ENCODE data around the gene VOPP1.

Gene VOPP1

DNA sequence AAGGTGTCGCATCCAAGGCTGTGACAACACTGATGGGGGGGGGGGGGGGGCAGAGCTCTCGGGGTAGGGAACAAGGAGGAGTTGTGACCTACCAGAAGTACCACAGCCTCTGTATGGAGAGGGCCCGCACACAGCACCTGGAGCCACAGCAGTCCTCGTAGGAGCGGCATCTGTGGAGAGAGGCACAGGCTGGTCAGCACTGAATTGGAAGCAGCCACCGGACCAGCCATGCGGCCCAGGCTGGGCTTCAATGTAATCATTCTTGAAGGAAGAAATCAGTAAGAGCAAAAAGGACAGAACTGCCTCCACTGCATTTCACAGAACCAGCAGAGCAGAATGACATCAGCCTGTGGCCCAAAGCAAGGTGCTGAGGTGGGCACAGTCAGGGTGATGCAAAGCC lies 74.8 kb downstream of the VOPP1 start:
- no peak for DNase-seq (ENCODE audit: low read depth, low spot score)
- TF ChIP-seq, protein P1, sequence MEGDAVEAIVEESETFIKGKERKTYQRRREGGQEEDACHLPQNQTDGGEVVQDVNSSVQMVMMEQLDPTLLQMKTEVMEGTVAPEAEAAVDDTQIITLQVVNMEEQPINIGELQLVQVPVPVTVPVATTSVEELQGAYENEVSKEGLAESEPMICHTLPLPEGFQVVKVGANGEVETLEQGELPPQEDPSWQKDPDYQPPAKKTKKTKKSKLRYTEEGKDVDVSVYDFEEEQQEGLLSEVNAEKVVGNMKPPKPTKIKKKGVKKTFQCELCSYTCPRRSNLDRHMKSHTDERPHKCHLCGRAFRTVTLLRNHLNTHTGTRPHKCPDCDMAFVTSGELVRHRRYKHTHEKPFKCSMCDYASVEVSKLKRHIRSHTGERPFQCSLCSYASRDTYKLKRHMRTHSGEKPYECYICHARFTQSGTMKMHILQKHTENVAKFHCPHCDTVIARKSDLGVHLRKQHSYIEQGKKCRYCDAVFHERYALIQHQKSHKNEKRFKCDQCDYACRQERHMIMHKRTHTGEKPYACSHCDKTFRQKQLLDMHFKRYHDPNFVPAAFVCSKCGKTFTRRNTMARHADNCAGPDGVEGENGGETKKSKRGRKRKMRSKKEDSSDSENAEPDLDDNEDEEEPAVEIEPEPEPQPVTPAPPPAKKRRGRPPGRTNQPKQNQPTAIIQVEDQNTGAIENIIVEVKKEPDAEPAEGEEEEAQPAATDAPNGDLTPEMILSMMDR (IDR thresholded peaks at IDR 0.05; ENCODE audit: insufficient read depth, low read length, missing control alignments), result no peak
- POLR2A ChIA-PET, result no interaction called here
- CTCF ChIA-PET, result no interaction called here
- H3K4me3 ChIP-seq (ENCODE audit: low read depth, low read length), result no peak overlapping the region

DNA sequence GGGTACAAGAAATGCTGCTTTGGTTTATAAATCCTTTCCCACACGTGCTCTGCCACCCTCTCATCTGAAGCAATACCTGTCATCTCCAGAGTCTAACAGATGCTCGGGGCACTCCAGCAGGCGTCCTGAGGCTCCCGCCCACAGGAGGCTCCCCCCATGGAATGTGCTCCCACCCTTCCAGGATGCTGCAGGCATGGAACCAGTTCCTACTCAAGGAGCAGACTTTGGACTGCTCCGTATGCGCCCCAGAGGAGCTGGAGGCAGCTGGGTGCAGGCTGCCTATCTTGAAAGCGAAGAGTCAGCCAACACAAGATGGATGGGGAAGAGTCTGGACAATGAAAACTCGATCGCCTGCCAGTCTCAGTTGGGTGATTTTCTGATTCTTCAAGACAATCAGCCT lies 75.4 kb downstream of the VOPP1 start:
- ChIA-PET POLR2A (no interaction called here), CTCF (no interaction called here)
- DNase-seq (ENCODE audit: low read depth, low spot score), result no peak
- no peak overlapping the region for H3K4me3 ChIP-seq (ENCODE audit: low read depth, low read length)
- TF ChIP-seq, protein P1 (IDR thresholded peaks at IDR 0.05; ENCODE audit: insufficient read depth, low read length, missing control alignments), result no peak

DNA sequence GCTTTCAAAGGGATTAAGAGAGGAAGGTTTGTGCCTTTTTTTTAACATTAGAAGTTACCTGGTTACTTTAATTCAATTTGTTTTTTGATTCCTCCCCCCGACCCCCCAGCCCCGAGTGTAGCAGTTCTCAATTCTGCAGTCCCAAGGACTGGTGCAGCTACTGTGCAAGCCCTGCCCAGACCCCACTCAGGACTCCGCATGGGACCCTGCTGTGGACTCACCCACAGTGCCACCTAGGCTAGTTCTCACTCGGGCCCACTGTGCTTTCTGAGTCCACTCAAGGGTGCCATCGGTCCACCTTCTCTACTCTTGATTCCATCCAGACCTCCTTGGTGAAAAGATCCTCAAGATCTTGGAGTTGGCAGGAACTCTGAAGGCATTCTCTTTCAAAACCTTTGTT lies 77.4 kb downstream of the VOPP1 start:
- CTCF ChIA-PET, result interaction anchor here (1.2 kb wide), 1 partner anchor 70 kb away, joined by 3 read pairs; no protein-coding TSS in a partner anchor
- TF ChIP-seq, protein P1 (IDR thresholded peaks at IDR 0.05; ENCODE audit: insufficient read depth, low read length, missing control alignments), result no peak
- no peak for DNase-seq (ENCODE audit: low read depth, low spot score)
- H3K4me3 ChIP-seq (ENCODE audit: low read depth, low read length), result no peak overlapping the region
- POLR2A ChIA-PET, result no interaction called here

DNA sequence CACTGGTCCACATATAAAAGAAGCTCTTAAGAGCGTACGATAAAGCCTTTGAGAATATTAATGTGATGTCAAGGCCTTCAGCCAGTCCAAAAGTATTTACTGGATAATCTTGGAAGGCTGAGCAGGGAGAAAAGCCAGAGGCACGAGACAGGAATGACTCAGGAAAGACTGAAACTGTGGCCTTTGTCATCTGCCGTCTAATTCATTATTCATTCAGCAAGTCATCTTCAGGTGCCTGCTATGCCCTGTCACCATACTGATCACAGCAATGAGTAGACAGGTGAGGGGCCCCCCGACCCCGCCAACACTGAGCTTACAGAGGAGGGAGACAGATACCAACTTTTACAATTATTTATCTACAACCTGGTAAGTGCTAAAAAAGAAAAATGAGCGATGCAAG lies 78.9 kb downstream of the VOPP1 start:
- no peak for DNase-seq (ENCODE audit: low read depth, low spot score)
- TF ChIP-seq, protein P1 (IDR thresholded peaks at IDR 0.05; ENCODE audit: insufficient read depth, low read length, missing control alignments), result no peak
- ChIA-PET CTCF (no interaction called here), POLR2A (no interaction called here)
- H3K4me3 ChIP-seq (ENCODE audit: low read depth, low read length), result no peak overlapping the region

DNA sequence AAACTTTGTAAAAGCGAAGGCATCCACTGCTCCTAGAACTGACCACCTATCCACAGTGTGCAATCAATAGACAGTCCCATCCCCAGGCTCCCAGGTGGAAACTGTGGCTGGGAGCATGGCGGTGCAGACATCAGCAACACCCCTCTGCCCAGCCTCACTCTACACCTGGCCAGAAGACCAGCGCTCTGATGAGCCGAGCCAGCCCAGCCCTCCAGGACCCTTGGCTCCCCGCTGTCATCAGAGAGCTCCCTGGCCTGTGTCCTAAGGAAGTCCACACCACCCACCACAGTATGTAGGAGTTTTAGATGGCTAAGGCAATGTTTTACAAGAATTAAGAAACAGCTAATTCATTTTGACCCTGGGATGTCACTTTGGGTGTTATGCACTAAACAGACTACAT lies 81.0 kb downstream of the VOPP1 start:
- DNase-seq (ENCODE audit: low read depth, low spot score), result no peak
- ChIA-PET CTCF (no interaction called here), POLR2A (no interaction called here)
- TF ChIP-seq, protein P1 (IDR thresholded peaks at IDR 0.05; ENCODE audit: insufficient read depth, low read length, missing control alignments), result no peak
- no peak overlapping the region for H3K4me3 ChIP-seq (ENCODE audit: low read depth, low read length)

DNA sequence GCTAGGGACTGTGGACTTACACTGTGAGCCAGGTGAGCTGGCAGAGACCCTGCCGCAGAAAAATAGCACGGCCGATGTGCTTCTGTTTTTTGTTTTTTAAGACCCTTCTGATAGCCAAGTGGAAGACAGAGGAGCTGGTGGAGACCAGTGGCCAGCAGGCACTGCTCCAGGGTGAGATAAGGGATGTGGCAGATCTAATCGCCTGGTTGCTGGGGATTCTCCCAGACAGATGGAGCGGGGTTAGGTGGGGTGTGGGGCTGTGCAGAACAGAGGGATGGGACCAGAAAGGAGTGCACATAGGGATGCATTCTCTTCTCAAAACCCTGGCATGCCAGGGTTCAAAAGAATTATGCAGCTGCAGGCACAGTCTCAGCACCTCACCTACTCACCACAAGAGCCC lies 82.2 kb downstream of the VOPP1 start:
- no peak for DNase-seq (ENCODE audit: low read depth, low spot score)
- ChIA-PET POLR2A (no interaction called here), CTCF (interaction anchor here (0.5 to 1.0 kb wide), 2 partner anchors 11 to 106 kb away, joined by 3 read pairs; no protein-coding TSS in a partner anchor)
- no peak overlapping the region for H3K4me3 ChIP-seq (ENCODE audit: low read depth, low read length)
- TF ChIP-seq, protein P1 (IDR thresholded peaks at IDR 0.05; ENCODE audit: insufficient read depth, low read length, missing control alignments), result no peak
